IMR-90 (cell line): Measurements from ENCODE around the gene ARHGAP23. TPM values are rescaled to one million over a fixed set of nuclear protein-coding genes. Genes with fewer than 3 reads are reported as not detected.

Experiments
- ATAC-seq: fragments of 200-7000 bp; cut with Tn5 transposase; 2 replicates; pipeline ENCODE4 v1.9.1; 2020; ENCODE audit warnings: low read depth, mild to moderate bottlenecking, moderate library complexity
- BruUV-seq: library from RNA; stranded (reverse); fragments of 400-500 nt; replicated peaks from 2 replicates; lab custom pipeline; 2021; lab: Mats Ljungman, UMichigan
- CTCF ChIA-PET: fragments of 300-600 bp; formaldehyde crosslinking; extraction: SDS; loops from one replicate; lab custom pipeline; 2021; ENCODE audit warnings: antibody characterized with exemption; lab: Yijun Ruan, JAX
- POLR2A ChIA-PET: fragments of 300-600 bp; sonication (Branson Sonifier 250); formaldehyde crosslinking; loops from one replicate; lab custom pipeline; 2022; ENCODE audit warnings: antibody characterized with exemption; ENCODE audit not compliant: unreplicated experiment; lab: Charles Lee
- DNase-seq: peaks from one replicate; pipeline ENCODE4 v3.0.0; 2013
- H2AFZ ChIP-seq: replicated peaks from 2 replicates; pipeline ENCODE3; 2013; ENCODE audit warnings: low read length, mild to moderate bottlenecking; ENCODE audit not compliant: poor library complexity
- H2AK5ac ChIP-seq: 2 replicates; pipeline ENCODE4 v1.6.1; 2013; ENCODE audit warnings: low read depth, low read length, inconsistent platforms
- H2AK9ac ChIP-seq: replicated peaks from 2 replicates; pipeline ENCODE3; 2013; ENCODE audit warnings: mild to moderate bottlenecking, low read depth, low read length, moderate library complexity; ENCODE audit not compliant: poor library complexity
- H2BK120ac ChIP-seq: 2 replicates; pipeline ENCODE4 v1.6.1; 2013; ENCODE audit warnings: low read depth, low read length, inconsistent platforms
- H2BK15ac ChIP-seq: 3 replicates; pipeline ENCODE4 v1.6.1; 2013; ENCODE audit warnings: low read depth, low read length, inconsistent platforms
- H2BK20ac ChIP-seq: 2 replicates; pipeline ENCODE4 v1.6.1; 2013; ENCODE audit warnings: low read depth, mild to moderate bottlenecking, inconsistent platforms, low read length, moderate library complexity
- H2BK5ac ChIP-seq: 2 replicates; pipeline ENCODE4 v1.6.1; 2013; ENCODE audit warnings: mild to moderate bottlenecking, low read depth, low read length, inconsistent platforms; ENCODE audit not compliant: poor library complexity, severe bottlenecking
- H3K14ac ChIP-seq: replicated peaks from 2 replicates; pipeline ENCODE4 v1.6.1; 2013; ENCODE audit warnings: low read depth, low read length, inconsistent platforms
- H3K18ac ChIP-seq: 2 replicates; pipeline ENCODE4 v1.6.1; 2013; ENCODE audit warnings: low read depth, low read length, control low read depth
- H3K23ac ChIP-seq: 2 replicates; pipeline ENCODE4 v1.6.1; 2013; ENCODE audit warnings: low read depth, low read length, inconsistent platforms
- H3K27ac ChIP-seq: 2 replicates; pipeline ENCODE4 v1.5.1; 2013; ENCODE audit warnings: mild to moderate bottlenecking, control low read depth, low read length; ENCODE audit not compliant: insufficient read depth
- H3K27me3 ChIP-seq: 2 replicates; pipeline ENCODE4 v1.6.1; 2013; ENCODE audit warnings: low read length; ENCODE audit not compliant: control insufficient read depth, insufficient read depth
- H3K36me3 ChIP-seq: 2 replicates; pipeline ENCODE4 v1.6.1; 2013; ENCODE audit warnings: low read length, mixed read lengths; ENCODE audit not compliant: control insufficient read depth, insufficient read depth
- H3K4ac ChIP-seq: 2 replicates; pipeline ENCODE4 v1.6.1; 2013; ENCODE audit warnings: low read depth, low read length, inconsistent platforms
- H3K4me1 ChIP-seq: 2 replicates; pipeline ENCODE4 v1.6.1; 2013; ENCODE audit warnings: low read length, mixed read lengths; ENCODE audit not compliant: control insufficient read depth, insufficient read depth
- H3K4me2 ChIP-seq: 2 replicates; pipeline ENCODE4 v1.6.1; 2013; ENCODE audit warnings: low read depth, mild to moderate bottlenecking, control low read depth, low read length, moderate library complexity
- H3K4me3 ChIP-seq: 2 replicates; pipeline ENCODE4 v1.5.1; 2013; ENCODE audit warnings: low read depth, mild to moderate bottlenecking, control low read depth, low read length, moderate library complexity; ENCODE audit not compliant: insufficient read depth
- H3K56ac ChIP-seq: 2 replicates; pipeline ENCODE4 v1.6.1; 2013; ENCODE audit warnings: low read length, inconsistent platforms; ENCODE audit not compliant: insufficient read depth; ENCODE audit errors: extremely low read depth
- H3K79me1 ChIP-seq, 2 experiments: 2 replicates each; pipeline ENCODE4 v1.6.1; 2013; ENCODE audit warnings: low read length in 2 of 2, inconsistent platforms in 1 of 2, low read depth in 1 of 2
- H3K9ac ChIP-seq: 2 replicates; pipeline ENCODE4 v1.6.1; 2013; ENCODE audit warnings: low read depth, low read length, control low read depth
- H3K9me1 ChIP-seq: 2 replicates; pipeline ENCODE4 v1.6.1; 2013; ENCODE audit warnings: low read length, inconsistent platforms; ENCODE audit not compliant: insufficient read depth
- H3K9me3 ChIP-seq: 2 replicates; pipeline ENCODE4 v1.6.1; 2013; ENCODE audit warnings: low read length; ENCODE audit not compliant: control insufficient read depth, insufficient read depth
- H4K20me1 ChIP-seq: 2 replicates; pipeline ENCODE4 v1.6.1; 2013; ENCODE audit warnings: low read length, inconsistent platforms; ENCODE audit not compliant: insufficient read depth
- H4K5ac ChIP-seq: 2 replicates; pipeline ENCODE4 v1.6.1; 2013; ENCODE audit warnings: mild to moderate bottlenecking, low read depth, low read length, control low read depth
- H4K8ac ChIP-seq, 2 experiments: 2 replicates each; pipeline ENCODE4 v1.6.1; 2013; ENCODE audit warnings: low read depth in 2 of 2, low read length in 2 of 2, control low read depth in 1 of 2, inconsistent platforms in 1 of 2
- H4K91ac ChIP-seq: 2 replicates; pipeline ENCODE4 v1.6.1; 2013; ENCODE audit warnings: low read depth, low read length, inconsistent platforms; ENCODE audit not compliant: insufficient read depth
- BHLHE40 ChIP-seq: fragments of 150-350 bp; IDR thresholded peaks from 2 replicates; pipeline ENCODE4 v1.6.1; 2016; ENCODE audit warnings: mild to moderate bottlenecking, low read depth, low read length
- CEBPB ChIP-seq: IDR thresholded peaks from 2 replicates; pipeline ENCODE4 v1.6.1; 2012; ENCODE audit warnings: low read depth, low read length, improper control_type of control experiment
- CHD1 ChIP-seq: IDR thresholded peaks from 2 replicates; pipeline ENCODE4 v1.6.1; 2012; ENCODE audit warnings: low read depth, low read length, improper control_type of control experiment
- FOS ChIP-seq: fragments of 150-350 bp; IDR thresholded peaks from 2 replicates; pipeline ENCODE4 v1.6.1; 2016; ENCODE audit warnings: low read depth, low read length
- MAFK ChIP-seq: IDR thresholded peaks from 2 replicates; pipeline ENCODE4 v1.6.1; 2012; ENCODE audit warnings: low read depth, low read length, improper control_type of control experiment
- MAZ ChIP-seq: IDR thresholded peaks from 2 replicates; pipeline ENCODE4 v1.6.1; 2012; ENCODE audit warnings: low read depth, mild to moderate bottlenecking, low read length, improper control_type of control experiment, moderate library complexity, borderline replicate concordance
- MXI1 ChIP-seq: IDR thresholded peaks from 2 replicates; pipeline ENCODE4 v1.6.1; 2012; ENCODE audit warnings: low read depth, mild to moderate bottlenecking, low read length, moderate library complexity, borderline replicate concordance
- NFE2L2 ChIP-seq: fragments of 150-350 bp; IDR thresholded peaks from 2 replicates; pipeline ENCODE4 v1.6.1; 2016; ENCODE audit warnings: low read depth, mild to moderate bottlenecking, low read length
- POLR2A ChIP-seq: IDR thresholded peaks from 2 replicates; pipeline ENCODE4 v1.6.1; 2012; ENCODE audit warnings: mild to moderate bottlenecking, low read depth, low read length
- RAD21 ChIP-seq: IDR thresholded peaks from 2 replicates; pipeline ENCODE4 v1.6.1; 2012; ENCODE audit warnings: low read length, improper control_type of control experiment
- RCOR1 ChIP-seq: IDR thresholded peaks from 2 replicates; pipeline ENCODE4 v1.6.1; 2012; ENCODE audit warnings: mild to moderate bottlenecking, low read length, improper control_type of control experiment; ENCODE audit not compliant: insufficient replicate concordance
- RFX5 ChIP-seq: IDR thresholded peaks from 2 replicates; pipeline ENCODE4 v1.8.0; 2012; ENCODE audit warnings: low read depth, mild to moderate bottlenecking, low read length, moderate library complexity
- SMC3 ChIP-seq: fragments of 150-350 bp; IDR thresholded peaks from 2 replicates; pipeline ENCODE4 v1.6.1; 2016; ENCODE audit warnings: low read depth, mild to moderate bottlenecking, antibody characterized with exemption, low read length, moderate library complexity
- WGBS, 2 experiments: methylation state at CpG; one replicate each; pipeline versions ENCODE4 v1.1.5 to v1.1.7; 2013; ENCODE audit warnings: missing lambda C conversion rate in 2 of 2; ENCODE audit not compliant: insufficient read length in 1 of 2; ENCODE audit errors: extremely low coverage in 2 of 2; 5-methylcytosine and 5-hydroxymethylcytosine counted together
- dilution Hi-C: fragments of 300-500 bp; cut with HindIII; formaldehyde crosslinking; loops from one replicate; pipeline ENCODE4 v1.14.3; 2018; ENCODE audit warnings: low sequenced_read_pairs; ENCODE audit not compliant: unreplicated experiment
- in situ Hi-C: fragments of 300-500 bp; cut with MboI; formaldehyde crosslinking; loops from 3 replicates; pipeline ENCODE4 v1.14.3; 2019; ENCODE audit warnings: low sequenced_read_pairs, inconsistent platforms, mixed read lengths
- intact Hi-C: fragments of 100-400 bp; cut with micrococcal nuclease; formaldehyde crosslinking; loops from 2 replicates; pipeline ENCODE4 v1.10.0; 2022
- polyA plus RNA-seq, 3 experiments: library from polyadenylated mRNA; depleted of rRNA; stranded (reverse); fragments of >200 nt; gene quantifications; 2 replicates each; pipeline ENCODE4 v1.2.3, GENCODE V29; 2012; ENCODE audit warnings: low replicate concordance in 1 of 3
- total RNA-seq: library from RNA; depleted of rRNA; stranded (reverse); fragments of >200 nt; gene quantifications from 2 replicates; pipeline ENCODE4 v1.2.3, GENCODE V29; 2012
- TF ChIP-seq, protein P1 (sequence below): fragments of 150-350 bp; IDR thresholded peaks from 2 replicates; pipeline ENCODE4 v1.6.1; 2017; ENCODE audit warnings: mild to moderate bottlenecking, antibody characterized with exemption, low read length, low read depth
- TF ChIP-seq, protein P2 (sequence below): fragments of 150-350 bp; IDR thresholded peaks from 2 replicates; pipeline ENCODE4 v1.6.1; 2016; ENCODE audit warnings: low read depth, mild to moderate bottlenecking, low read length, moderate library complexity, borderline replicate concordance
- TF ChIP-seq, protein P3 (sequence below): conservative IDR thresholded peaks from 2 replicates; pipeline ENCODE4 v1.5.1; 2012; ENCODE audit warnings: mild to moderate bottlenecking, low read depth, low read length, improper control_type of control experiment

Gene ARHGAP23
- total and polyA plus RNA-seq, 2 of the 4 experiments (the other 2 are of a cell fraction) = 9.3 to 43.3 TPM

DNA sequence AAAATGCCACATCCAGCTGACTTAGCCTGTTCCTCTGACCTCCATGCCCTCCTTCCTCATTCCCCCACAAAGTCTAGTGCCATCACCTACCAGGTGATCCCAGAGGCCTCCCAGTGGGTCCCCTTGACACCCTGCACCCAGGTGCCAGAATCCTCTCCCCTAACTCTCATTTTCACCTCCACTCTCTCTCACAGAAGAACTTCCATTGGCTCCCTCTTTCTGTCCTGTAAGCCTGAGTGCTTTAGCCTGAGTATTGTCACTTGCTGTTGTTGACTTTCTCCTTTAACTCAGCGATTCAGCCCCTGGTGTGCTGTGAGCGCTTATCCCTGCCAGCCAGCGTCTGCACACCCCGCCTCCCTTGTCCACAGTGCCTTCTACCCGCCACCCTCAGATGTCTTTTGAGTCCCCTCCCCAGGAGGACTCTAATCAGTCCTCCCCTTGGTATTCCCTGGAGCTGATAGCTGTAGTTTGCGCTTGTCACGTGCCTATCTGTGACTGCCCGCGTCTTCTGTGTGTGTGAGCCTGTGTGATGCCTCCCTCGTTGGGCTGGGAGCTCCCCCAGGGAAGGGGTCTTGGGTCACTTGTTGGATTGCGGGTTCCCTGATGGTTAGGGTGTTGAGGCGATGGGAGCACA is 31.9 kb downstream of the ARHGAP23 start:
- Histone ChIP-seq H3K9me3 (no peaks in the 10 kb centered on the region), H4K91ac (no peak overlapping the region), H2BK20ac (no peak overlapping the region), H4K20me1 (peaks cover 77% of the 10 kb centered on the region), H3K14ac (no peak overlapping the region), H2BK15ac (no peak overlapping the region), H3K4ac (no peak overlapping the region), H4K5ac (no peak overlapping the region), H3K9me1 (peaks cover 24% of the 10 kb centered on the region), H3K36me3 (peaks cover 63% of the 10 kb centered on the region), H3K18ac (no peak overlapping the region), H2AFZ (no peak overlapping the region), H3K79me1 (peaks cover 45 to 93% of the 10 kb centered on the region in 2 experiments), H3K27ac (no peak overlapping the region), H2BK5ac (no peak overlapping the region), H3K4me2 (no peak overlapping the region), H3K9ac (no peak overlapping the region), H4K8ac (no peak overlapping the region), H2BK120ac (no peak overlapping the region), H3K4me3 (no peak overlapping the region), H3K23ac (no peak overlapping the region), H2AK9ac (no peak overlapping the region), H3K27me3 (no peaks in the 10 kb centered on the region), H2AK5ac (no peak overlapping the region), H3K56ac (no peak overlapping the region), H3K4me1 (peaks cover 22% of the 10 kb centered on the region)
- POLR2A ChIA-PET = no interaction called here
- TF ChIP-seq CEBPB (no peak), RAD21 (no peak), MXI1 (no peak), POLR2A (no peak), RFX5 (no peak), MAZ (no peak), BHLHE40 (no peak), SMC3 (no peak), NFE2L2 (no peak), MAFK (no peak), RCOR1 (no peak), CHD1 (no peak), FOS (no peak)
- TF ChIP-seq, protein P1, sequence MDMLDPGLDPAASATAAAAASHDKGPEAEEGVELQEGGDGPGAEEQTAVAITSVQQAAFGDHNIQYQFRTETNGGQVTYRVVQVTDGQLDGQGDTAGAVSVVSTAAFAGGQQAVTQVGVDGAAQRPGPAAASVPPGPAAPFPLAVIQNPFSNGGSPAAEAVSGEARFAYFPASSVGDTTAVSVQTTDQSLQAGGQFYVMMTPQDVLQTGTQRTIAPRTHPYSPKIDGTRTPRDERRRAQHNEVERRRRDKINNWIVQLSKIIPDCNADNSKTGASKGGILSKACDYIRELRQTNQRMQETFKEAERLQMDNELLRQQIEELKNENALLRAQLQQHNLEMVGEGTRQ = no peak
- TF ChIP-seq, protein P2, sequence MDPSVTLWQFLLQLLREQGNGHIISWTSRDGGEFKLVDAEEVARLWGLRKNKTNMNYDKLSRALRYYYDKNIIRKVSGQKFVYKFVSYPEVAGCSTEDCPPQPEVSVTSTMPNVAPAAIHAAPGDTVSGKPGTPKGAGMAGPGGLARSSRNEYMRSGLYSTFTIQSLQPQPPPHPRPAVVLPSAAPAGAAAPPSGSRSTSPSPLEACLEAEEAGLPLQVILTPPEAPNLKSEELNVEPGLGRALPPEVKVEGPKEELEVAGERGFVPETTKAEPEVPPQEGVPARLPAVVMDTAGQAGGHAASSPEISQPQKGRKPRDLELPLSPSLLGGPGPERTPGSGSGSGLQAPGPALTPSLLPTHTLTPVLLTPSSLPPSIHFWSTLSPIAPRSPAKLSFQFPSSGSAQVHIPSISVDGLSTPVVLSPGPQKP = no peak
- TF ChIP-seq, protein P3, sequence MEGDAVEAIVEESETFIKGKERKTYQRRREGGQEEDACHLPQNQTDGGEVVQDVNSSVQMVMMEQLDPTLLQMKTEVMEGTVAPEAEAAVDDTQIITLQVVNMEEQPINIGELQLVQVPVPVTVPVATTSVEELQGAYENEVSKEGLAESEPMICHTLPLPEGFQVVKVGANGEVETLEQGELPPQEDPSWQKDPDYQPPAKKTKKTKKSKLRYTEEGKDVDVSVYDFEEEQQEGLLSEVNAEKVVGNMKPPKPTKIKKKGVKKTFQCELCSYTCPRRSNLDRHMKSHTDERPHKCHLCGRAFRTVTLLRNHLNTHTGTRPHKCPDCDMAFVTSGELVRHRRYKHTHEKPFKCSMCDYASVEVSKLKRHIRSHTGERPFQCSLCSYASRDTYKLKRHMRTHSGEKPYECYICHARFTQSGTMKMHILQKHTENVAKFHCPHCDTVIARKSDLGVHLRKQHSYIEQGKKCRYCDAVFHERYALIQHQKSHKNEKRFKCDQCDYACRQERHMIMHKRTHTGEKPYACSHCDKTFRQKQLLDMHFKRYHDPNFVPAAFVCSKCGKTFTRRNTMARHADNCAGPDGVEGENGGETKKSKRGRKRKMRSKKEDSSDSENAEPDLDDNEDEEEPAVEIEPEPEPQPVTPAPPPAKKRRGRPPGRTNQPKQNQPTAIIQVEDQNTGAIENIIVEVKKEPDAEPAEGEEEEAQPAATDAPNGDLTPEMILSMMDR = no peak
- CTCF ChIA-PET = no interaction called here
- BruUV-seq = no TSS peak
- in situ Hi-C loops (no loop called here), intact Hi-C loops (no loop called here), dilution Hi-C loops (no loop called here)
- no peak for DNase-seq
- no peak for ATAC-seq
- WGBS, 2 experiments = no CpG with 5 or more reads among the region's 12 CpGs
